Kidney tubule cell (primary cell): ENCODE measurements around the gene CSTB.

Experiments
- DNase-seq: peaks from one replicate; pipeline ENCODE4 v3.0.0-alpha.2; 2018; ENCODE audit warnings: low spot score

The CSTB gene

DNA sequence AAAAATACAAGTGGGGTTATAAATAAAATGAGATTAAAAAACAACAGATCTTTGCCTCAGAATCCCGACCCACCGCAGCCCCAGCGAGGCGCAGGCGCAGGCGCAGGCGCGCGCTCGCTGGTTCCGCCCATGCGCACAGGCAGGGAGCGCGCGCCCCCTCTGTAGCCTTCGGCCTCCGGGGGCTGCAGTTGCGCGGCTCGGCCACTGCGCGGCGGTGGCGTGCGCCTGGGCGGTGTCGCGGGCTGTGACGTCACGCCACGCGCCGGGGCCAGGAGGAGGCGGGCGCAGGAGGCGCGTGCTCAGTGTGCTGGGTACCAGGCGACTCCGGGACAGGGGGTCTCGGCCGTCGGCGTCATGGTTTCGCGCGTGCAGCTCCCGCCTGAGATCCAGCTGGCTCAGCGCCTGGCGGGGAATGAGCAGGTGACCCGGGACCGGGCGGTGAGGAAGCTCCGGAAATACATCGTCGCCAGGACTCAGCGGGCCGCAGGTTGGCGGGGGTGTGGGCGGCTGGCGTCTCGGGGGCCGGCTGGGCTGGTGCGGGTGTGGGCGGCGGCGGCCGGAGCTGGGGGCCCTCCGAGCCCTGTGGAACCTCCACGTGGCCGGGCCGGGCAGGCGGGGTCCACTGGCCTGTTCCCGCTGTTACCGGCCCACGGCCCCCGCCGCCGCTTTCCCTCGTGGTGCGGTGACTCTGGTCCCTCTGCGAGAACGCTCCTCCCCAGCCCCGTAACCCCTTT is 13.3 kb upstream of the CSTB start, which contains the start of gene RRP1:
RRP1 (plus strand) TSS at position 302 of the 734 bp plus-strand sequence; CDS start at position 355, 53 bp downstream.
- DNase-seq, result peak; percentile 90

DNA sequence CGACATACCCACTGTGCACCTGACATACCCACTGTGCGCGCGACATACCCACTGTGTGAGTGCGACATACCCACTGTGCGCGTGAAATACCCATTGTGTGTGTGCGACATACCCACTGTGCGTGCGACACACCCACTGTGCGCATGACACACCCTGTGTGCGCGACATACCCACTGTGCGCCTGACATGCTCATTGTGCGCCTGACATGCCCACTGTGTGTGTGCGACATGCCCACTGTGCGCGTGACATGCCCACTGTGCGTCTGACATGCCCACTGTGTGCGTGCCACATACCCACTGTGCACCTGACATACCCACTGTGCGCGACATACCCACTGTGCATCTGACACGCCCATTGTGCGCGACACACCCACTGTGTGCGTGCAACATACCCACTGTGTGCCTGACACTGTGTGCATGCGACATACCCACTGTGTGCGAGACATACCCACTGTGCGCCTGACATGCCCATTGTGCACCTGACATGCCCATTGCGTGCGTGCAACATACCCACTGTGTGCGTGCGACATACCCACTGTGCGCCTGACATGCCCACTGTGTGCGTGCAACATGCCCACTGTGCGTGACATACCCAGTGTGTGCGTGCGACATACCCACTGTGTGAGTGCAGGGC is 10.8 kb upstream of the CSTB start:
- DNase-seq, result no peak

DNA sequence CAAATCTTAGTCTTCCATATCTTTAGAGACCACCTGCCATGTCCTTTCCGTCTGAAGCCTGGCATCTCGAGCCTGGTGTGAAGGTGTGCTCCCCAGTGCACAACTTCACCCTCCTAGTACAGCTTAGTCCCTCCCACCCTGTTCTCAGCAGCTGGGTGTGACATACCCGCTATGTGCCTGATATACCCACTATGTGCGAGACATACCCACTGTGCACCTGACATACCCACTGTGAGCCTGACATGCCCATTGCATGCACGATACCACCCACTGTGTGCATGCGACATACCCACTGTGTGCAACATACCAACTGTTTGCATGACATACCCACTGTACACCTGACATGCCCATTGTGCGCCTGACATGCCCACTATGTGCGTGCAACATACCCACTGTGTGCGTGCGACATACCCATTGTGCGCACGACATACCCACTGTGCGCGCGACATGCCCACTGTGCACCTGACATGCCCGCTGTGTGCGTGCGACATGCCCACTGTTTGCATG is 10.2 kb upstream of the CSTB start:
- DNase-seq, result no peak

DNA sequence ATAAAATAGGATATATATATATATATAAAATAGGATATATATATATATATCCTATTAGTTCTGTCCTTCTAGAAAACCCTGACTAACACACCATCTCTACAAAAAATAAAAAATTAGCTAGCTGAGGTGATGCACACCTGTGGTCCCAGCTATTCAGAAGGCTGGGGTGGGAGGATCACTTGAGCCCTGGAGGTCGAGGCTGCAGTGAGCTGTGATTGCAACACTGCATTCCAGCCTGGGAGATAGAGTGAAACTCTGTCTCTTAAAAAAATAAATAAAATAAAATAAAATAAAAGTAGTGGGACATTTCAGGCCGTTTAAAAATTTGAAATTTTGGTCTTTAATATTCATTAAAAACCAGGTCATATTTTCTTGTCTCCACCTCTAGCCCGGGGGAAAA is 9.0 kb upstream of the CSTB start:
- DNase-seq, result no peak

DNA sequence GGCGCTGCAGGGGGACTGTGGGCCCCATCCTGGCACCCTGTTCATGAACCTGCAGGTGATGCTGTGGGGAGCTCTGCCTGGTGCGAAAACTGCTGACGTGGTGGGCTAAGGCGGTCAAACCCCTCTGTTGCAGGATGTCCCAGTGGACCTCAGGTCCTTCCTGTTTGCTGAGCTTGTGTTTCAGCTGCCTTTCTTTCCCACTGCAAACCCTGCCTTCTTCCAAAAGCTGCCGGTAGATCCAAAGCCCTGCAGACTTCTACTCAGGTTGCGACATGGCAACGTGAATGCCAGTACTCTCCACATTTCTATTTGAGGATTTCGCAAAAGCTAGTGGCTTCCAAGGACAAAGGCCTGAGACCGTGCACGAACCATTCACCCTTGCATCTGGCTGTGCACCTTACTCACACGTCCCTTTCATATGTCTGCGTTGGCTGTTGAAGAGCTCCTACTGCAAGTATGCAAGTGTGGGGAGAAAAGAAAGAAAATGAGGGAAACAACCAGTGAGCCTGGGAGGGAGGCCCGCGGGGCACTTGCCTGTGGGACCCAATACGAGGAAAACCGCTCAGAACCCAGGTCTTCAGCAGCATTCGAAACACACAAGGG is 7.1 kb upstream of the CSTB start:
- no peak for DNase-seq

DNA sequence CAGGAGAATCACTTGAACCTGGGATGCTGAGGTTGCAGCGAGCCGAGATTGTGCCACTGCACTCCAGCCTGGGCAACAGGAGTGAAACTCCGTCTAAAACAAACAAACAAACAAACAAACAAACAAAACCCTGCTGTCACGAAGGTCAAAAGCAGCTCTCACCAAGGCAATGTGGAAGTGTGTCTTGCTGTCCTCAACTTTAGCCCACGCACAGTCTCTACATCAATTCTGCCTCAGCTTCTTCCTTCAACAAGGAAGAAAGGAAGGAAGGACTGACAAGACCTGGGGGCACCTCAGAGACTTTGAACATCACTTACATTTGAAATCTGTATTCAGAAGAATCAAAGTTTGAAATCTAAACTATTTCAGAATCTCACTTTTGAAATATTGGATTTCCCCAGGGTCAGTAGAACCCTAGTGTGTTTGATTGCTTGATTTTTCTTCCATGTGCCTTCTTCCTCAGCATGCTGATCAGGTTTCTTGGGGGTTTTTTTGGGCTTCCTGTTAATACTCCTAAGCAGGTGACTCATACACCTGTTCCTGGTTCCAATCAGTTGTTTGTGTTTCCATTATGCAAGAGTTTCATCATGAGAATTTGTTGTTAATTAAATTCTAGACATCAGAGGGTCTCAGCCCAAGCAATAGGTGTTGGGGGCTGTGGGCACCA is 6.5 kb upstream of the CSTB start:
- peak; percentile 52 for DNase-seq

DNA sequence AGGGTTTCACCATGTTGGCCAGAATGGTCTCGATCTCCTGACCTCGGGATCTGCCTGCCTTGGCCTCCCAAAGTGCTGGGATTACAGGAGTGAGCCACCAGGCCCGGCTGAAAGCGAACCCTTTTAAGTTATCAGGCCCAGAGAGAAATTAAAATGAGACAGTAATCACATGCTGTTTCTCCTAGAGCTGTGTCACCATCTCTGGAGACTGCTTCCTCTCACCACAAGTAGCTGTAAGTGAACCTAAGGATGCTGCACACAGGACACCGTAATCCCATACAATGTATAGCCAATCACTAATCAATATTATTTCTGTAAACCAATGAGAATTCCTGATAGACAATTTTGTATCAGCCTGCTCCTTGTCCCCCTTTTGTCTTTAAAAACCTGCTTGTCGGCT is 5.7 kb upstream of the CSTB start:
- no peak for DNase-seq

DNA sequence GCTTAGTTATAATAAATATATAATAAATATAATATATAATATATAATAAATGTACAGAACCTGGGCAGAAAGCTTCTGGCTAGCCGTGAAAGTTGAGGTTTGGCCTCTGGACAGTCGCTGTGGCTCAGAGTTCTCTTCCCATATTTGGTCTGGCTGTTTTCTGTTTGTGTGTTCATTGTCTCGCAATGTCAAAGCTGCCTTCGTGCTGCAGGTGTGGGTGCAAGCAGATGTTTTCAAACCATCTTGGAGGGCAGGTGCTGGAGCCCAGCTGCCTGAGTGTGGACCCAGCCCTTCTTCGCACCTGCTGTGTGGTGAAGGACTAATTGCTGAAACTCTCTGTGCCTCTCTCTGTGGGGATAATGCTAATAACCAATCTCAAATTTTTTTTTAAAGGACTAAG is 3.6 kb upstream of the CSTB start:
- DNase-seq, result no peak

DNA sequence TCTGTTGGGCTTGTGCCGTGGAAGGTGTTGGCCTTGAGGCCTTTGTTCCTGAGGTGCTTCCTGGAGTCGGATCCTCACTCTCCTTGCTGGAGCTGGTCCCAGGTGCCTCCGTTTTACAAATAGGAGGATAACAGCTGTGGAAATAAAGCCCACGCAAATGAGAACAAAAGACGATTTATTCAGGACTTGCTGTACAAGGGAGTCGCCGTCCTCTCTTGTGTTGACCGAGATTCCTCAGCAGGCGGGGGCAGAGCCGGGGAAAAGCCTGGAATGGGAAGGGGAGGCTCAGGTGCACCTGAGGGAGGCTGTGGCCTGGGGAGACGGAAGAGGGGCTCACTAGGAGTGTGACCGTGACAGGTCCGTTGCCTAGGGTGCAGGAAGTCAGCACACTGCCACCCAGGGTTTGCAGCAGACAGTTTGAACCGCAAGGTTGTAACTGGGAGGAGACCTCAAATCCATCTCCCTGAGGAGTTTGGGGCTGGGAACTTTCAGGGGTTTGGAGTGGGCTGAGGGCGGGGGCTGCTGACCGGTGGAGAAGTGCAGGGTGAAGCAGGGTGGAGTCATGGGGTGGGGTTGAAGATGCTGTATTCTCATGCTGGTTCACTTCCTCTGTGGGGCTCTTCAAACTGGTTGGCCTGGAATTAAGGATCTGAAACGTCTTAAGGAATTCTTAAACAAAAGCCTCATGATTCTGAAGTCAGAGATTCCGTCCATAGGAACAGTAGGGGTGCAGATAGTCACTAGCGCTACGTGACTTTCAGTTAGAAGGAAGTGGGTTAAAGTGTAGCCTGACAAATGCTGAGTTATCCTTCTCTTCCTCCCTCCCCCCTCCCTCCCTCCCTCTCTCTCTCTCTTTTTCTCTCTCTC is 2.6 kb upstream of the CSTB start:
- DNase-seq, result no peak

DNA sequence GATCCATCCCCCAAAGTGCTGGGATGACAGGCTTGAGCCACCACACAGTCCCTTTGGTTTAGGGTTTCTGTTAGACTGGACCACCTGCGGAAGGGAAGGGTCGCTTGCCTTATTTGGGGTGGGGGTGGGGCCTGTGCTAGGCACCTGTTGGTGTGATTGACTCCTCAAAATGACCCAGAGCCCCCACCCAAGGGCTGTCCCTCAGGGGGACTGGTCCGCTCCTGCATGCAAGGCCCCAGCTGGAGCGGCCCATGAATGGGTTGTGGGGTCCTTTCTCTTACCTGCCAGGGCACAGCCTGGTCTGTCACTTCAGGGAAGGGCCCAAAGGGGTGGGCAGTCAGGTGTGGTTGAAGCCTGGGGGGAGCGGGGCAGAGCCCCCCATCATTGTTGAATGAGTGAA is 1.8 kb upstream of the CSTB start:
- DNase-seq, result no peak

DNA sequence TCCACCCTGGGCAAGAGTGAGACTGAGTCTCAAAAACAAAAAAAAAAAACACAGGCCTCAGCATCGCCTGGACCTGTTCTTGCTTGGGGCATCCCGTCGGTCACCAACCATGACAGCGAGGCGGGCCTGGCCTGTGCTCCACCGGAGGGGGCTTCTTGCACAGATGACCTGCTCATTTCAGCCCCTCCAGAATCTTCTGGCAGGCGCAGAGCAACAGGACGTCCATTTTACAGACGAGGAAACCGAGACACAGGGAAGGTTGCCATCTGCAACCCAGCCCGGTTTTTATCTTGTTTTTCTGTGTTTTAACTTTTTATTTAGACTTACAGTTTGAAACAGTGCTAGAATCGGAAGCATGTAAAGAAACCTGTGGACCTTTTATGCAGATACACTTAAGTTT is 918 bp downstream of the CSTB start:
- no peak for DNase-seq

DNA sequence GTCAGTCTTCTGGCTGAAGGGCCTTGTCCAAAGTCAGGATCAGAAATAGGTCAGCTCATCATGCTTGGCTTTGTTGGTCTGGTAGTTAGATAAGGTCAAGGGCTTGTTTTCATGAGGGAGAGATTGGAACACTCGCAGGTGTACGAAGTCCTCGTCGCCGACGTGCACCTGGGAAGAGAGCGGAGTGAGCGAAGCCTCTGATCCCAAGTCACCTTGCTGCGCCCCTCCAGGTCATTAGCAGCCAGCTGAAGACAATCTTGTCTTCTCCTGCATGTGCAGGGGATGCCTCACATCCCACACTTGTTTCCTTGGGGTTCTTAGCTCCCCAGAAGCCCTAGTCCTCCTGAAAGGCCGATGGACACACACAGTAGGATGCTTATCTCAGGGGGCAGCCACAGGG is 1.9 kb downstream of the CSTB start:
- DNase-seq, result no peak

DNA sequence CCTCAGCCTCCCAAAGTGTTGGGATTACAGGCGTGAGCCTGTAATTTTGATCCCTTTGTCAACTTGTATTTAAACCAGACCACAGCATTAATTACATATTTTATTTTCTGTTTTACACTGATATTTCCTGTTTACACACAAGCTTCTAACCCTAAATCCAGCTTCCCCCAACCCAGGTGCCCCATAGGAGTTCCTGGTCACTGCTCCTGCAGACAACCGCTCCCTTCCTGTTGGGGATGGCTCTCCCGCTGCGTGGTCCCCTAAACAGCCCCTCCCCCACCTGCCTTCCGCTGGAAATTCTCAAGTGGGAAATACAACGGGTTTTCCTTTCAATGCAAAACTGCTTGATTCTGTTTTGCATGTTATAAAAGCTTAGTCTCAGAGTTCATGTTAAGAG is 3.7 kb downstream of the CSTB start:
- no peak for DNase-seq

DNA sequence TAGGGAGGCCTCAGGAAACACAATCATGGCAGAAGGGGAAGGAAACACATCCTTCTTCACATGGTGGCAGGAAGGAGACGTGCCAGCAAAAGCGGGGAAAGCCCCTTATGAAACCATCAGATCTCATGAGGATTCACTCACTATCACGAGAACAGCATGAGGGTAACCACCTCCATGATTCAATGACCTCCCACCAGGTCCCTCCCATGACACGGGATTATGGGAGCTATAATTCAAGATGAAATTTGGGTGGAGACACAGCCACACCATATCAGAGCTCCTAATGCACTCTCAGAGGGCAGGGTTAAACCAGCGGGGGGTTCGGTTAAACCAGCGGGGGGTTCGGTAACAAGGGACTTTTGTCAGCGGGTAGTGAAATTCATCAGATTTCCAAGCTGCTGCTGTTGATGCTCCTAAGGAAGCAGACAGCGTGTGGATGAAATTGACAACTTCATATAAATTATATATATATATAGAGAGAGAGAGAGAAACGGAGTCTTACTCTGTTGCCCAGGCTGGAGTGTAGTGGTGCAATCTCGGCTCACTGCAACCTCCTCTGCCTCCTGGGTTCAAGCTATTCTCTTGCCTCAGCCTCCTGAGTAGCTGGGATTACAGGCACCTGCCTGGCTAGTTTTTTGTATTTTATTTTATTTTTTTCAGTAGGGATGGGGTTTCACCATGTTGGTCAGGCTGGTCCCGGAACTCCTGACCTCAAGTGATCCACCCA is 4.2 kb downstream of the CSTB start:
- no peak for DNase-seq

DNA sequence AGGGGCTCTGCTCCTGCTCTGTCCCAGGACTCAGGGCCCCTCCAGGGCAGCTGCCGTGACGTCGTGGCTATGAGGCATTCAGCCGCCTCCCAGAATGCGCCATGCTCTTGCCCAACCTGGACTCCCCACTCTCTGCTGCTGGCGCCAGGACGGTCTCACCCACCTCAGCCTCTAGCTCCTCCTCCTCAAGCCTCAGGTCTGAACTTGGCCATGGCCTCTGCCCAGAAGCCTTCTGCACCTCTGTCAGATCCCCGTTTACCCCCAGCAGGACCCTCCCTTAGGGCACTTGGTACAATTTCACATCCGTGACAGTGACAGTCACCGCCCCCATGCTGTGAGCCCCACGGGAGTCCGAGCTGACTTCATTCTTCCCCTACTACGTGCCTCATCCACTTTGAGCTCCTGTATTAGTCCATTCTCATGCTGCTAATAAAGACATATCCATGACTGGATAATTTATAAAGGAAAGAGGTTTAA is 4.9 kb downstream of the CSTB start:
- DNase-seq, result no peak

DNA sequence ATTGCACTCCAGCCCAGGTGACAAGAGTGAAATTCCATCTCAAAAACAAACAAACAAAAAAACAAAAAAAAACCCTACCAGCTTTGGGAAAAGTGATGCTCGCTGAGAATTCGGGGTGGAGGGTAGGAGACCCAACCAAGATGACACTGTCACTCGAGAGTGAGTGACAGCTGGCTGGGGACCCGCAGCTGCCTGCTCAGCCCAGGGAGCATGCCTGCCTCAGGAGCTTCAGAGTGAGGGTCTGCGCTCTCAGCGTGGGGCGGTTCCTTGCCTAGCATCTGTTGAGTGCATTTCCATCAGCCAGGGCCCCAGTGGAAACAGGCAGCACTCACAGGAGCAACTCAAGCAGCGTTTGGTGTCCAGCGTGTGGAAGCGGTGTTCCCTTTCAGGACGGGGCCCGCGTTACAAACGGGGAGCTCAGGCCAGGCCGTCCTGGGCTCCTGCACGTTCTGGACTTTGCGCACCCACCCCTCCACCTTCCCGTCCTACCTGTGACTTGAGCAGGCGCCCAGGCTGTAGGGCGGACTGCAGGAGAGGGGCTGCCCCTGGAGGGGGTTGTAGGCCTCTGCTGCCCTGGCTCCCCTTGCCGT is 5.9 kb downstream of the CSTB start:
- DNase-seq, result no peak

DNA sequence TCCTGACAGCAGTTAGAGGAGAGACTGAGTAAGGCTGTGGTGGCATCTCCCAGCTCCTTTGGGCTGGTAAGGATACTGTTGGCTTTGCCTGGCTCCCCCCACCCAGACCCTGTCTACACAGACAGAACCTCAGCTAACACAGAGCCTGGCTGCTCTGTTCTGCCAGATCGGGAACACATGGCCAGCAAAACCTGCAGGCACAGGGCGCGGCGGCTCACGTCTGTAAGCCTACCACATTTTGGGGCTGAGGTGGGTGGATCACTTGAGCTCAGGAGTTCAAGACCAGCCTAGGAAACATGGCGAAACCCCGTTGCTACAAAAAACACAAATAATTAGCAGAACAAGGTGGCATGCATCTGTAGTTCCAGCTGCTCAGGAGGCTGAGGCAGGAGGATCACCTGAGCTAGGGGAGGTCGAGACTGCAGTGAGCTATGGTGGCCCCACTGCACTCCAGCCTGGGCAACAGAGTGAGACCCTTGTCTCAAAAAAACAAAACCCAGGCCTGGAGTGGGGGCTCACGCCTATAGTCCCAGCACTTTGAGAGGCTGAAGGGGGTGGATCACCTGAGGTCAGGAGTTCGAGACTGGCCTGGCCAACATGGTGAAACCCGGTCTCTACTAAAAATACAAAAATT is 6.7 kb downstream of the CSTB start:
- DNase-seq, result no peak

DNA sequence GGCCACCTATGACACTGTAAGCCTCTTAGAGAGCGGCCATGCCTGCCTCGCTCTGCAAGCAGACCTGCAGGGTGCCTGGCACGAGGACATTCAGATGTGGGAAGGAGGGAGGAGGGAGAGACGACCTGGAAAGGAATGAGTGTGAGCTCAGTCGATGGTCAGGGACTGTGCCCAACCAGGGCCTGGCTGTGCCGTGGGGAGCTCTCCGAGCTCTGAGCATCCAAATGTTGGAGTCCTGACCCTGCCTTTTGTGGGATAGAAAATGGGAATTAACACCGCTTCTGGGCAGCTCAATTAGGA is 7.3 kb downstream of the CSTB start:
- DNase-seq, result peak; percentile 33

DNA sequence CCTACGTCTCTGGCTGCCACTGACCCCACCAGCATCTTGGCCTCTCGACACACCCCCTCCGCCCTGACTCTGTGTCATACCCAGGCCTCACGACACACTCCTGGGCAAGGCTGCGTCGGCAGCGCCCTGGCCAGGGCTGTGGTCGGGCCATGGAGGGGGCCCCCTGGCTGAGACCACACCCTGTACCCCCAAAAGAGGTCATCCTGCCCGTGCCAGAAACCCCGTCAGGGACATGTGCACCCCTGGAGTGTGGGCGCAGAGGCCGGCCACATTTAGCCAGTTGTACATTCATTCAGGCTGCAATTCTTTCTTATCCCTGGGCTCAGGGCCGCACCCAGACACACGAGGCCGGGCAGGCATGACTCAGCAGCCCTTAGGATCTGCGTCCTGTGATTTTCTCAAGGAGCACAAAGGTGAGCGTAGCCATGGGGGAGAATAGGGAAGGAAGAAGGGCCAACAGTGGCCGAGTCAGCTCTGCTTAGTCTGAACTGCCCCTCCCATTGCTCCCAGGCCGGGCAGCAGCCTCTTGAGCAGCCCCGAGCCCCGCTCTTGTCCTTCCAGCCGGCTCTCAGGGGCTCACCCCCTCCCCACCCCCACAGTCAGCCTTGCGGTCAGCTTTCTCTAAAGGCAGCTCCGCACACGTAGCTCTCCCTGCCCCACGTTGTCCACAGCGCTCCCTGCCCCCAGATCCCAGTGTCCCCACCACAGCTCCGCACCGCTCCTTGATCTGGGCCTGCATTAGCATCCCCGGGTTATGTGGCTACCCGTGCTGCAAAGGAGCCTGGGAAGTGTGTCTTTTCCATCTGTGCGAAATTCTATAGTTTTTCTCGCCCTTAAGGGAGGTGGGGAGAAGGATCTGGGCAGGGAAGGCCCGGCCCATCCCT is 7.9 kb downstream of the CSTB start:
- DNase-seq, result peak; percentile 90
